NCI-H524 treated with DMSO at 0.1 percent for 48 hours (cell line): Measurements from ENCODE around the gene EVA1B.

ENCODE experiments used
- DNase-seq: peaks from one replicate; lab custom pipeline; 2025; lab: John Stamatoyannopoulos, UW

The EVA1B gene

GRCh38 chr1:36345353-36345752 lies 21.9 kb upstream of the EVA1B start:
- DNase-seq, result no peak

GRCh38 chr1:36344395-36344680 lies 20.9 kb upstream of the EVA1B start:
- DNase-seq, result no peak

- no peak for DNase-seq
Measured at GRCh38 chr1:36343651-36344394, 20.4 kb upstream of the EVA1B start.

GRCh38 chr1:36342426-36343185 lies 19.2 kb upstream of the EVA1B start:
- DNase-seq, result no peak

- DNase-seq, result no peak
Measured at GRCh38 chr1:36341626-36342320, 18.3 kb upstream of the EVA1B start.

GRCh38 chr1:36339615-36340014 lies 16.2 kb upstream of the EVA1B start:
- no peak for DNase-seq

GRCh38 chr1:36339215-36339614 lies 15.8 kb upstream of the EVA1B start:
- DNase-seq, result no peak

- DNase-seq, result no peak
Measured at GRCh38 chr1:36337830-36338229, 14.4 kb upstream of the EVA1B start.

GRCh38 chr1:36330940-36331339 lies 7.5 kb upstream of the EVA1B start:
- DNase-seq, result no peak

GRCh38 chr1:36329817-36330216 lies 6.4 kb upstream of the EVA1B start:
- DNase-seq, result no peak

GRCh38 chr1:36328713-36329112 lies 5.3 kb upstream of the EVA1B start:
- DNase-seq, result no peak

- DNase-seq, result no peak
Measured at GRCh38 chr1:36328088-36328480, 4.6 kb upstream of the EVA1B start.

GRCh38 chr1:36327421-36328087 lies 4.1 kb upstream of the EVA1B start:
- no peak for DNase-seq

GRCh38 chr1:36326499-36326898 lies 3.1 kb upstream of the EVA1B start:
- no peak for DNase-seq

- no peak for DNase-seq
Measured at GRCh38 chr1:36324353-36324703, 883 bp upstream of the EVA1B start.

- DNase-seq, result no peak
Measured at GRCh38 chr1:36322786-36323635, 434 bp downstream of the EVA1B start.

- DNase-seq, result no peak
Measured at GRCh38 chr1:36322041-36322785, 1.2 kb downstream of the EVA1B start.

- DNase-seq, result no peak
Measured at GRCh38 chr1:36321119-36321951, 2.1 kb downstream of the EVA1B start.

GRCh38 chr1:36320767-36321118 lies 2.7 kb downstream of the EVA1B start:
- no peak for DNase-seq

GRCh38 chr1:36320291-36320761 lies 3.1 kb downstream of the EVA1B start:
- no peak for DNase-seq
